HG03280 (cell line): ENCODE measurements around the gene MRPS10.
"Not testable (repeated sequence)": the region's sequence is repeated elsewhere in the genome, so short reads cannot be mapped to it uniquely, and the experiment has no call there.

ENCODE experiments used
- ATAC-seq: cut with Tn5 transposase; IDR thresholded peaks from one replicate; pipeline ENCODE4 v1.9.1; 2021; ENCODE audit warnings: mild to moderate bottlenecking, moderate library complexity; ENCODE audit not compliant: unreplicated experiment

The MRPS10 gene

GRCh38 chr6:42179261-42179944 is 38.3 kb downstream of the MRPS10 start:
- no peak for ATAC-seq

- ATAC-seq, result no peak
These were observed 39.9 kb downstream of the MRPS10 start for GRCh38 chr6:42177514-42178364.

DNA sequence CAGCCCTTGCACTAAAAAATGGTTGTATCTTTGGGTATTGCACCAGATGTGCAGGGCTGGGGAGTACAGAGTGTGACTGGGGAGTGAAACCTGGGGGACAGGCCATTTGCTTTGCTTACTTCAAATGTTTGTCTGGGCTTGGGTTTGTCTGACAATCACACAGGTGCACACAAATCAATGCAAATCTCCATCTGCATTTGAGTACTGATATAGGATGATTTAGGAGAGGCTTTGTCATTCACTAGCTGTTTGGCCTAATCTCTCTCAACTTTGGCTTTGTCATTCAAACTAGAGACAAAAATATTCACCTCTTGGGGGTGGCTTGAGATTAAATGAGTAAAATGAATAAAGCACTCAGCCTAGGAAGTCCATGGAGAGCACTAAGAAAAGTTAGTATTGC is 40.7 kb downstream of the MRPS10 start:
- no peak for ATAC-seq

DNA sequence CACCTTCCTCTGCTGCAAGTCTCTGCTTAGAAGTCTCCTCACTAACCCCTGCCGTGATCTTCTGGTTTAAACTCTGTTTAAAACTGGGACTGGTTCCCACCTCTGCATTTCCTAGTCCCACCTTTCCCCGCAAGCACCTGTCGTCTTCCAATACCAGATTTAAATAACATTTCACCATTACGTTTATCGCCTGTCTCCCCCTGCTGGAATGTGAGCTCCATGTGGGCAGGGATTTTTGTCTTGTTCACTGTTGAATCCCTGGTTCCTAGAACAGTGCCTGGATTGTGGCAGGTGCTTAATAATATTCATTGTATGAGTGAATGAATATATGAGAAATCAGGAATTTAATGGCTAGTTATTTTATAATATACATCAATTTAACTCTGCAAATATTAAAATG is 41.8 kb downstream of the MRPS10 start:
- no peak for ATAC-seq

GRCh38 chr6:42173101-42173500 is 44.6 kb downstream of the MRPS10 start, which contains the start of gene GUCA1A:
Gene GUCA1A, plus strand, starts transcription at chr6:42173364. Its CDS starts 250 bp downstream, at chr6:42173614.
- no peak for ATAC-seq

DNA sequence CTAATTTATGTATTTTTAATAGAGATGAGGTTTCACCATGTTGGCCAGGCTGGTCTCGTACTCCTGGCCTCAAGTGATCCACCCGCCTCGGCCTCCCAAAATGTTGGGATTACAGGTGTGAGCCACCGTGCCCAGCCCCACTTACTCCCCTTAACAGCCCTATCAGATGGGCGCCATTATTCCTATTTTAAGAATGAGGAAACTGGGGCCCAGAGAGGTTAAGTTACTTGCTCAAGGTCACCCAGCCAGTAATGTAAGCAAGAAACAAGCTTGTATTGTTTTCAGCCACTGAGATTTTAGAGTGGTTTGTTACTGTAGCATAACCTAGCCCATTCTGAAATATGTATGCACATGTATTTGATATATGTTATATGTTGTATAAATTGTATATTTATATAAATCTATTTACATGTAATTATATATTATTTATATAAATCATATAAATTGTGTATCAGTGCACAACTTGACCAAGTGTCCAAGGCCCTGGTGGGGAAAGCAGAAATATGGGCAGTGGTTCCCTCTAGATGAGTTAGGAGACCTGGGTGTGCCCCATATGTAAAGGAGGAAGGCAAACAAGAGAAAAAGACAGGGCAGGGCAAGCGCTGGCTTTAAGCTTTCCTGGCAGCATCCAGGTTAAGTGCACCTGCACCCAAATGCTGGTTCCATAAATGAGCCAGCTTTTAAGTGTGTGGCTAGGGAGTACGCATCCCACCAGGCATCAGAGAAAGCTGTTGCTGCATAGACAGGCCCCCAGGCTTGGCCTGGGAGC is 45.7 kb downstream of the MRPS10 start:
- ATAC-seq, result no peak

DNA sequence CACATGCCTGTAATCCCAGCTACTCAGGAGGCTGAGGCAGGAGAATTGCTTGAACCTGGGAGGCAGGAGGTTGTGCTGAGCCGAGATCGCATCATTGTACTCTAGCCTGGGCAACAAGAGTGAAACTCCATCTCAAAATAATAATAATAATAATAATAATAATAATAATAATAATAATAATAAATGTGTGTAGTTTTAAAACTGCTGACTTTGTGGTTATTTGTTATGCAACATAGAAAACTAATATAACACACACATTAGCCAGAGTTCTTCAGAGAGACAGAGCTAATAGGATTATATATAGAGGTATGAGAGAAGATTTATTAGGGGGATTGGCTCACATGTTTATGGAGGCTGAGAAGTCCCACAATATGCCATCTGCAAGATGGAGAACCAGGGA is 47.9 kb downstream of the MRPS10 start:
- not testable (repeated sequence) for ATAC-seq

GRCh38 chr6:42168650-42169049 is 49.0 kb downstream of the MRPS10 start:
- ATAC-seq, result no peak

DNA sequence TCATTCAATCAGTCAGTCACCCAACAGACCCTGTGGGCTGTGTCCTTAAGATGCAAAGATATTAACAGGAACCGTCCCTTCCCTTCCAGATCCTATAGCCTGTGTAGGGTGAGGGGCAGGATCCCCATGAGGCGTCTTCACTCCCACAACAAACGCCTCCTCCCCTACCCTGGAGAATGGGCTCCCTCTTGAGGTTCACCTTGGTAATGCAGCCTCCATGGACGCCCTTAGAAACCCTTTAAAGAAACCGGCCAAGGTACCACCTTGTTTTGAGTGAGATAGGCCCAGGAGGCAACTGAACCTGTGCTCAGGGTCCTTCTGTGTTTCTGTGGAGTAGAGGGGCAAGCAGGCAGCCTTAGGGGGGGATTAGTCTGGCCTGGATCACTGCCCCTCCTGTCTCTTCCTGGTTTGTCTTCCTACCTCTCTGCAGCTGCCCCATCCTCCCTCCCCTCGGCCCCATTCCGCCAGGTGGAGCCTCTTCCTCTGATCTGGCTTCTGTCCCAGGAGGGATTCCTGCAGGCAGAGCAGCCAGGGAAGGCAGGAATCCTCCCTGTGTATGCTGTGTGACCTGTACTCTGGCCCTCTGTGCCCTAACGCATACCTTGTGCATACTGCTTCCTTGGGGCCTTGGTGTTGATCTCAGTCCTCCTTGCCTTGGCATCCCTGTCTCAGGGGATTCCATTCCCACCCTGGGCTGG is 51.1 kb downstream of the MRPS10 start:
- ATAC-seq, result no peak

- ATAC-seq, result no peak
These were observed 52.6 kb downstream of the MRPS10 start for GRCh38 chr6:42165016-42165415.

DNA sequence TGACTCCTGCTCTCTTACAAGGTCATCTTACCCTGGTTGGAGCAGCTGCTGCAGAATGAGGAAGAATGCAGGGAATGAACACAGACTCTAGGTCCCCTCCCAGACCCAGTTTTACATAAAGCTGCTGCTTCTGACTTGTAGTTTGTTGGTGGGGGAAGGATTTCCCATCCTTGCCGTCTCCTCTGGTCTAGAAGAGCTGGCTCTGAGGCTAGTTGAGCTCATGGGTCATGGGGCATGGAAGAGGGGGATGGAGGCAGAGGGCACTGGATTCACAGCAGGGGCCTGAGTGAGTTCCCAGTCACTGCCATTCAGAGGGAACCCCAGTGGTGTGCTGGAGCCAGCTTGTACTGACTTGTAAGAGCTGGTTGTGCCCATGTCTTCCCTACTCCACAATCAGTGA is 53.7 kb downstream of the MRPS10 start:
- no peak for ATAC-seq

DNA sequence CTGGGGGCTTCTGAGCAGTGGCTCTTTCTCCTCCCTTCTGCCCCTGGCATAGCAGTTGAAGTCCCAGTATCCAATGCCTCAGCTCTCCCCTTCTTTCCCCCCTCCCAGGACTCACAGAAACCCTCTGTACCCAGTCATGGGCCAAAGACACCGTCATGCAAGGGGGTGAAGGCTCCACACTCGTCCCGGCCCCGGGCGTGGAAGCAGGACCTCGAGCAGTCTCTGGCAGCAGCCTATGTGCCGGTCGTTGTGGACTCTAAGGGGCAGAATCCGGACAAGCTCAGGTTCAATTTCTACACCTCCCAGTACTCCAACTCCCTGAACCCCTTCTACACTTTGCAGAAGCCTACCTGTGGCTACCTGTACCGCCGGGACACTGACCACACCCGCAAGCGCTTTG is 54.8 kb downstream of the MRPS10 start:
- ATAC-seq, result no peak

- no peak for ATAC-seq
These were observed 55.3 kb downstream of the MRPS10 start for GRCh38 chr6:42162384-42162783.

DNA sequence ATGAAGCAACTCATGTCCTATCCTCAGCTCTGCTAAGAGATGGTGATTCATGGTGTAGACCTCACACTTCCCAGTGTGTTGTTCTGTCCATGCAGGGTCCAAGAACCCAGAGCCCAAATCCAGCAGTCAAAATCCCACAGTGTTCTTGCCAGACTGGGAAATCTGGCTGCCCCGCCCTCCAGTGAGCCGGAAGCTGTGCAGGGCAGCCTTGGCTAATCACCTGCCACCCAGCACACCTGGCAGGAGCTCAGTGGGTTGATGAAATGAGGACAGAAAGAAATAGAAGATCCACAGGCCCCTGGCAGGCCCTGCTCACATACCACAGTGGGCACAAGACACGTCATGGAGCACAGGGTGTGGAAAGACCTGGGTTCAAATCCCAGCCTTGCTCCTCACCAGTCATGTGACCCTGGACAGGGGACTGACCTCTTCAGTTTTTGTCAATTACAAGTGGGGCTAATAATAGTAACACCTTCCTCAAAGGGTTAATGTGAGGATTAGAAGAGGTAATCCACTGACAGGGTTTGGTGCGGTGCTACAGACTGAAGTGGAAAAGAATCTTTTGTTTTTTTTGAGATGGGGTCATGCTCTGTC is 58.1 kb downstream of the MRPS10 start:
- no peak for ATAC-seq

DNA sequence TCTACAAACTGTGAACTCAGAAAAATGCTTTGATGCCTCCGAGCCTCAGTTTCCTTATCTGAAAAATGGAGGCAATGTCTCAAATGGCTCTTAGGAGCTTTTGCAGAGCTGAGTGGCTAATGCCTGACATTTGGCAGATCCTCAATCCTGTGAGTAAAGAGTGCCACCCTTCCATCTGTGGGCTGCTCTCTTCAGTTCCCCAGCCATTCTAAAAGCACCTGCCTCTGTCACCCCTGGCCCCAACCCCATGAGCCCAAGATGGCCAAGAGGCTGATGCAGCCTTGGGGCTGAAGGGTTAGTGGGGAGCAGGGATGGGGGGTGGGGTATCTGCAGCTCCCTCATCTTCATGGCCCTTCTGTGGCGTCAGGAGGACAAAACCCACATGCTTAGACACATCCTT is 59.0 kb downstream of the MRPS10 start:
- no peak for ATAC-seq

DNA sequence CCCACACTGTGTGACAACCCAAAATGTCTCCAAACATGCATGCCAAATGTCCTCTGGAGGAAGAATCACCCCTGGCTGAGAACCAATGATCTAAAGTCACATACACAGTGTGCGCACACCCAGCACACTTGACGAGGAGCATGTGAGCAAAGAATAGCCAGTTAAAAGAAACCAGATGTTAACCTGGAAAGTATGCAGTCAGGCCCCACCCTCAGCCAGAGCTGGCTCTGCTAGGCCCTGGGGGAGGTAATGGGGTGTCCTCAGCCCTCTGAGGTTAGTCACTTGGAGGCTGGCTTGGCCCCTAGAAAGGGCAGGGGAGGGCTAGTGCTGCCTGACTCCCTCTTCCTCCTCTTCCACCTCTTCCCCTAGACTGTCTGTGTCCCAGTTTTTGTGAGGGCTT is 59.6 kb downstream of the MRPS10 start:
- ATAC-seq, result no peak
